Naive B cell (primary cell): ENCODE measurements around the gene S1PR5. TPM values are rescaled to one million over a fixed set of nuclear protein-coding genes. Genes with fewer than 3 reads are reported as not detected.

Experiments used
- ATAC-seq, 2 donors: fragments of 150-1000 bp; cut with Tn5 transposase; 2 replicates each; pipeline ENCODE4 v1.10.0; 2021; ENCODE audit warnings: low read depth in 2 of 2, mild to moderate bottlenecking in 2 of 2, moderate library complexity in 2 of 2
- DNase-seq: peaks from one replicate; pipeline ENCODE4 v3.0.0; 2022
- H3K27ac Mint-ChIP-seq, 6 donors: one replicate each; pipeline ENCODE4 v1.8.0; 2020 to 2022; ENCODE audit warnings: mild to moderate bottlenecking in 6 of 6, mixed read lengths in 6 of 6, moderate library complexity in 5 of 6, inconsistent platforms in 2 of 6
- H3K27me3 Mint-ChIP-seq, 3 donors: one replicate each; pipeline ENCODE4 v1.8.0; 2021 to 2022; ENCODE audit warnings: mixed read lengths in 3 of 3, mild to moderate bottlenecking in 1 of 3
- H3K36me3 Mint-ChIP-seq, 2 donors: one replicate each; pipeline ENCODE4 v1.8.0; 2020 to 2022; ENCODE audit warnings: mixed read lengths in 2 of 2, inconsistent platforms in 1 of 2, mild to moderate bottlenecking in 1 of 2
- H3K4me1 Mint-ChIP-seq, 3 donors: one replicate each; pipeline ENCODE4 v1.8.0; 2020 to 2022; ENCODE audit warnings: mixed read lengths in 3 of 3, inconsistent platforms in 1 of 3, mild to moderate bottlenecking in 1 of 3, moderate library complexity in 1 of 3
- H3K4me3 Mint-ChIP-seq, 8 donors: one replicate each; pipeline ENCODE4 v1.8.0; 2020 to 2022; ENCODE audit warnings: mild to moderate bottlenecking in 8 of 8, mixed read lengths in 8 of 8, moderate library complexity in 8 of 8, inconsistent platforms in 2 of 8
- H3K9me3 Mint-ChIP-seq, 7 donors: one replicate each; pipeline ENCODE4 v1.8.0; 2020 to 2022; ENCODE audit warnings: mixed read lengths in 7 of 7, mild to moderate bottlenecking in 5 of 7, inconsistent platforms in 2 of 7, moderate library complexity in 1 of 7
- polyA plus RNA-seq, 6 donors: library from polyadenylated mRNA; unstranded; fragments of 300-500 nt; fragmentation: Illumina TruSeq; gene quantifications; one replicate each; pipeline ENCODE4 v1.2.3, GENCODE V29; 2021; ENCODE audit warnings: low read depth in 6 of 6

The S1PR5 gene
- polyA plus RNA-seq, 6 donors from 2014 or later: 0.24 to 0.96 (median 0.75) TPM; not detected in 1

DNA sequence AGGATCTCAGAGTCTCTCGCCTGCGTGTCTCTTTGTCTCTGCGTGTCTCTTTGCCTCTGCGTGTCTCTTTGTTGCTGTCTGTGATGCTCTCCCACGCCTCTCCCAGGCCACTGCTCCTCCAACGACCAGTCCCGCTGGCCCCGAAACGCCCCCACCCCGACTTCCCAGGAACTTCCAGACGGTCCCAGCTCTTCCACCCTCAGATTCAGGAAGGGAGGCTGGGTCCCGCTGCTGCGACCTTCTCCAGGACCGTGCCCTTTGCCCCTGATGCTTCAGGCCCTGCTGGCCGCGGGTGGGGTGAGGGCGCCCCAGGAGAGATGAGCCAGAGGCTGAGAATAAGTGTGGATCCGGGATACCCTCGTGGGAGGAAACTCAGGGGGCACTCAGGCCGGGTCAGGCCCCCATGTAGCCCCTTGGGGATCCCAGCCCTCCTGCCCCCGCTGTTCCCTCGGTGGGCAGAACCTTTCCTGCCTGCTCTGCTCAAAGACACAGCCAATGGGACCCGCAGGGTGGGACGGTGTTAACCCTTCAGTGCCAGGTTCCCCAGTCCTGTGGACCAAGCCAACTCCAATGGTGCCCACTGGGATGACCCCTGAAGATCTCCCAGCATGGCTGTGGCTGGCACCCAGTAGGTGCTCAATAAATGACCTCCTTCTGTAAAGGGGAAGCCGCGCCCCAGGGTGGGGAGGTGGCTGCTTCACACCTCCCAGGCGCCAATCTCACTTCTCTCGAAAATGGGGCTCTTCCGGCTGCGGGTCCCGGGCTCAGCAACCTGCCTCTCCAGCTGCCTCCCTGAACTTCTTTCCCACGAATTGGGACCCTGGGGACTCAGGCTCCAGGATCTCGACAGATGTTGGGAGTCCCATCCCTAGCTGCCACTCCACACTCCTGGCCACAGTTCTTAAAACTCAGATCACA is 1.5 kb upstream of the S1PR5 start:
- H3K4me3 Mint-ChIP-seq: peak overlapping the region in 7 of 8 donors; percentile 3 to 86 (median 76)
- ATAC-seq (peak; percentile 45 to 47), DNase-seq (no peak)
- H3K4me1 Mint-ChIP-seq: peaks cover 23 to 27% (median 25%) of the 10 kb centered on the region in 3 donors
- H3K27ac Mint-ChIP-seq: peak overlapping the region in 1 of 6 donors; percentile 21
- peaks cover 35 to 60% (median 55%) of the 10 kb centered on the region in 3 donors for H3K27me3 Mint-ChIP-seq
- H3K9me3 Mint-ChIP-seq: peaks cover 0 to 2% (median 0%) of the 10 kb centered on the region in 7 donors
- peaks cover 0 to 7% of the 10 kb centered on the region in 2 donors for H3K36me3 Mint-ChIP-seq

DNA sequence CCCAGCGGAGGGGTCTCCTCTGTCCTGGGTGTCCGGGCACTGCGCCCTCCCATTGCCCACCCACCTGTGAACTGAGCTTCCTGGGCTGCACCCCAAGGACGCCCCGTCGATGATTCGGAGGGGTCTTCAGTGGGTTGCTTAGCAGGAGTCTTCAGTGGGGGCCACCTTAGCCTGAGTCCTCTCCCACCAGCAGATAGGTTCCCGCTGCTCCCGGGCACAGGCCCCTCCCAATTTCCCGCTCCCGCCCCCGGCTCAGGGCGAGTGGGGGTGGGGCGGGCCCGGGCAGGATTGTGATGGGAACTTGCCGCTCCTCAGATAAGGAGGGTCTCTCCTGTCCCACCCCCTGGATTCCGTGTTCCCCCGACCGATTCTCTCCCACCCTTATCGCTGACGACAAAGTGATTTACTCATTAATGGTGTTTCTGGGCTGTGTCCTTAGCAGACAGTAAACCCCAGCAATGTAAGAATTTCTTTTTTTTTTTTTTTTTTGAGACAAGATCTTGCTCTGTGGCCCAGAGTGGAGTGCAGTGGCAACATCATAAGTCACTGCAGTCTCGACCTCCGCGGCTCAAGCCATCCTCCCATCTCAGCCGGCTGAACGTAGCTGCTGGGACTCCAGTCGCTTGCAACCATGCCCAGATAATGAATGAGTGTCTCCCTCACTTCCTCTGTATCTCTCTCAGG is 655 bp upstream of the S1PR5 start:
- H3K4me1 Mint-ChIP-seq: peaks cover 25 to 27% (median 26%) of the 10 kb centered on the region in 3 donors
- H3K27me3 Mint-ChIP-seq: peaks cover 43 to 68% (median 63%) of the 10 kb centered on the region in 3 donors

DNA sequence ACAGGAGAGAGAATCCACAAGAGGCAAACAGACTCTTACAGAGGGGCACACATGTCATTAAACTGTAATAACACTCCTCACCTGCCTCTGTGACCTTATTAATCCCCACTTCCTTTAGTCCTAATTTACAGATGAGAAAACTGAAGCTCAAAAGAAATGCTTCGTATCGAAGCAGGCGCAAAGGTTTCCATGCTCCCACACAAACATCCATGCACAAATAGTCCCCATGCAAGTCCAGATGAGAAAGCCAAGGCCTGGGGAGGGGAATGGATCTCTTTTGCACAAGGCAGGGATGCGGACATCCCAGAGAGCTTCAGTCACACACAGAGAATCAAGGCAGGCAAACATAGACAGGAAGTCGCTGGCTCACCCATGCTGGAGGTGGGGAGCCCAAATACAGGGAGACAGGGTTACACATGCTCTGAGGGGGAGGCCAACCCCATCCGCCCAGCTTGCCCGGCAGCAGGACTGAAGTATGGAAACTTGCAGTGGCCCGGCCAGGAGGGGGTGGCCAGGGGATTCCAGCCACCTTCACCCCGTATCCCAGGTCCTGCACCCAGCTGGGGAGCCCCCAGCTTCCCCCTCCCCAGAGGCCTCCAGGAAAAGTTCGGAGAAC is 468 bp downstream of the S1PR5 start:
- no peak for ATAC-seq
- H3K27me3 Mint-ChIP-seq: peaks cover 44 to 74% (median 67%) of the 10 kb centered on the region in 3 donors
- H3K27ac Mint-ChIP-seq: peak overlapping the region in 1 of 6 donors; percentile 59
- H3K9me3 Mint-ChIP-seq: peaks cover 0 to 2% (median 0%) of the 10 kb centered on the region in 7 donors
- H3K36me3 Mint-ChIP-seq: peaks cover 0 to 7% of the 10 kb centered on the region in 2 donors
- DNase-seq: no peak
- peaks cover 25 to 27% (median 26%) of the 10 kb centered on the region in 3 donors for H3K4me1 Mint-ChIP-seq
- peak overlapping the region in 5 of 8 donors; percentile 16 to 80 (median 70) for H3K4me3 Mint-ChIP-seq

More for the DNA sequence above, 655 bp upstream of the S1PR5 start:
- Mint-ChIP-seq H3K4me3 (peak overlapping the region in 7 of 8 donors; percentile 3 to 86 (median 73)), H3K9me3 (peaks cover 0 to 2% (median 0%) of the 10 kb centered on the region in 7 donors), H3K36me3 (peaks cover 0 to 7% of the 10 kb centered on the region in 2 donors), H3K27ac (peak overlapping the region in 2 of 6 donors; percentile 33)
- ATAC-seq (peak; percentile 29 to 34), DNase-seq (no peak)

GRCh38 chr19:10516064-10516385 is 1.2 kb downstream of the S1PR5 start:
- peaks cover 0 to 2% (median 0%) of the 10 kb centered on the region in 7 donors for H3K9me3 Mint-ChIP-seq
- peak overlapping the region in 2 of 6 donors; percentile 2 to 44 for H3K27ac Mint-ChIP-seq
- no peak overlapping the region for H3K4me3 Mint-ChIP-seq
- H3K4me1 Mint-ChIP-seq: peaks cover 25 to 27% (median 26%) of the 10 kb centered on the region in 3 donors
- H3K27me3 Mint-ChIP-seq: peaks cover 44 to 74% (median 67%) of the 10 kb centered on the region in 3 donors
- no peak for ATAC-seq
- no peak for DNase-seq
- H3K36me3 Mint-ChIP-seq: peaks cover 0 to 7% of the 10 kb centered on the region in 2 donors

GRCh38 chr19:10514211-10515145 is 2.8 kb downstream of the S1PR5 start:
- H3K27me3 Mint-ChIP-seq: peaks cover 43 to 66% (median 60%) of the 10 kb centered on the region in 3 donors
- peak overlapping the region in 1 of 6 donors; percentile 97 for H3K27ac Mint-ChIP-seq
- H3K4me3 Mint-ChIP-seq: peak overlapping the region in 3 of 8 donors; percentile 18 to 67 (median 49)
- DNase-seq (no peak), ATAC-seq (peak; percentile 58 to 63)
- peaks cover 23 to 25% (median 24%) of the 10 kb centered on the region in 3 donors for H3K4me1 Mint-ChIP-seq
- H3K36me3 Mint-ChIP-seq: peaks cover 0 to 7% of the 10 kb centered on the region in 2 donors
- H3K9me3 Mint-ChIP-seq: peaks cover 0 to 2% (median 0%) of the 10 kb centered on the region in 7 donors

GRCh38 chr19:10513223-10513622 is 4.0 kb downstream of the S1PR5 start:
- Mint-ChIP-seq H3K9me3 (no peaks in the 10 kb centered on the region), H3K27ac (peak overlapping the region in 2 of 6 donors; percentile 4 to 10), H3K27me3 (peaks cover 34 to 54% (median 48%) of the 10 kb centered on the region in 3 donors), H3K36me3 (peaks cover 0 to 7% of the 10 kb centered on the region in 2 donors), H3K4me3 (peak overlapping the region in 3 of 8 donors; percentile 4 to 39 (median 6)), H3K4me1 (peaks cover 10 to 14% (median 12%) of the 10 kb centered on the region in 3 donors)
- DNase-seq: no peak
- no peak for ATAC-seq

GRCh38 chr19:10510301-10510802 is 6.9 kb downstream of the S1PR5 start:
- no peak overlapping the region for H3K4me3 Mint-ChIP-seq
- H3K9me3 Mint-ChIP-seq: no peaks in the 10 kb centered on the region
- DNase-seq (peak; percentile 48), ATAC-seq (peak in 1 of 2 donors; percentile 22)
- H3K27ac Mint-ChIP-seq: no peak overlapping the region
- H3K36me3 Mint-ChIP-seq: no peaks in the 10 kb centered on the region
- H3K27me3 Mint-ChIP-seq: peaks cover 16 to 30% (median 23%) of the 10 kb centered on the region in 3 donors
- peaks cover 5 to 9% (median 5%) of the 10 kb centered on the region in 3 donors for H3K4me1 Mint-ChIP-seq

DNA sequence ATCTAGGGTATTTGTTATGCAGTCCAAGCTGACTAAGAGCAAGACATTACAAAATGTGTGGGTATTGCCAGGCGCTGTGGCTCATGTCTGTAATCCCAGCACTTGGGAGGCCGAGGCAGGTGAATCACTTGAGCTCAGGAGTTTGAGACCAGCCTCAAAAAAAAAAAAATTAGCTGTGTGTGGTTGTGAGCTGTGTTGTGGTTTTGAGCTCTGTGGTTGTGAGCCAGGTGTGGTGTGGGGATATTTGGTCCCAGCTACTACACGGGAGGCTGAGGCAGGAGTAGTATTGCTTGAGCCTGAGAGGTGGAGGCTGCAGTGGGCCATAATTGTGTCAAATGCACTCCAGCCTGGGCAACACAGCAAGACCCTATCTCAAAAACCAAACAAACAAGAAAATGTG is 8.5 kb downstream of the S1PR5 start:
- Mint-ChIP-seq H3K4me1 (peaks cover 0 to 14% (median 10%) of the 10 kb centered on the region in 3 donors), H3K27me3 (peaks cover 8 to 14% (median 12%) of the 10 kb centered on the region in 3 donors), H3K27ac (no peak overlapping the region), H3K4me3 (no peak overlapping the region), H3K36me3 (no peaks in the 10 kb centered on the region), H3K9me3 (no peaks in the 10 kb centered on the region)
- DNase-seq: no peak
- no peak for ATAC-seq

GRCh38 chr19:10508036-10508435 is 9.2 kb downstream of the S1PR5 start:
- H3K9me3 Mint-ChIP-seq: no peaks in the 10 kb centered on the region
- H3K4me3 Mint-ChIP-seq: no peak overlapping the region
- no peak overlapping the region for H3K27ac Mint-ChIP-seq
- peaks cover 5 to 19% (median 11%) of the 10 kb centered on the region in 3 donors for H3K4me1 Mint-ChIP-seq
- no peak for DNase-seq
- no peak for ATAC-seq
- peaks cover 2 to 7% (median 5%) of the 10 kb centered on the region in 3 donors for H3K27me3 Mint-ChIP-seq
- no peaks in the 10 kb centered on the region for H3K36me3 Mint-ChIP-seq

- Mint-ChIP-seq H3K27me3 (no peaks in the 10 kb centered on the region), H3K9me3 (no peaks in the 10 kb centered on the region)
Observed at GRCh38 chr19:10505583-10506229, 11.5 kb downstream of the S1PR5 start.

GRCh38 chr19:10503002-10503789 is 14.1 kb downstream of the S1PR5 start, which contains the start of gene KEAP1:
KEAP1 (minus strand) TSS chr19:10503356; CDS start chr19:10500033, 3,323 bp downstream.
- Mint-ChIP-seq H3K4me1 (peaks cover 15 to 31% (median 24%) of the 10 kb centered on the region in 3 donors), H3K27ac (peak within 1 kb of the TSS; percentile 12 to 94 (median 70)), H3K9me3 (no peaks in the 10 kb centered on the region), H3K27me3 (no peaks in the 10 kb centered on the region), H3K4me3 (peak within 1 kb of the TSS; percentile 87 to 95 (median 90)), H3K36me3 (no peaks in the 10 kb centered on the region)
- ATAC-seq (peak; percentile 16 to 17), DNase-seq (no peak)

More at GRCh38 chr19:10505583-10506229, 11.5 kb downstream of the S1PR5 start:
- ATAC-seq (peak; percentile 32 to 39), DNase-seq (peak; percentile 53)
- H3K36me3 Mint-ChIP-seq: no peaks in the 10 kb centered on the region
- peaks cover 12 to 24% (median 18%) of the 10 kb centered on the region in 3 donors for H3K4me1 Mint-ChIP-seq
- peak overlapping the region in 6 of 8 donors; percentile 14 to 82 (median 56) for H3K4me3 Mint-ChIP-seq
- H3K27ac Mint-ChIP-seq: peak overlapping the region in 2 of 6 donors; percentile 26 to 69
